Motor neuron (in vitro differentiated cells): Measurements from ENCODE around the gene VEPH1. TPM values are rescaled to one million over a fixed set of nuclear protein-coding genes. Genes with fewer than 3 reads are reported as not detected.
A peak's percentile ranks its signal among the peaks of the same experiment; 100 is the strongest.

Source experiments
- ATAC-seq, 8 experiments: fragments of 200-7000 bp; cut with Tn5 transposase; replicated peaks in 6 of 8; 2 replicates each; pipeline ENCODE4 v1.8.0; 2021; ENCODE audit warnings: mild to moderate bottlenecking in 8 of 8, moderate library complexity in 8 of 8
- H3K27ac ChIP-seq, 2 donors: fragments of 250-450 bp; sonication (Bioruptor Pico); 2 replicates each; pipeline ENCODE4 v1.9.0; 2021; ENCODE audit warnings: antibody characterized with exemption in 2 of 2, mild to moderate bottlenecking in 2 of 2, moderate library complexity in 1 of 2
- H3K4me1 ChIP-seq, 2 donors: fragments of 250-450 bp; sonication (Bioruptor Pico); replicated peaks in 1 of 2; 2 replicates each; pipeline ENCODE4 v1.6.1; 2021; ENCODE audit warnings: antibody characterized with exemption in 2 of 2, mild to moderate bottlenecking in 2 of 2, moderate library complexity in 1 of 2
- H3K4me3 ChIP-seq, 5 donors: fragments of 250-450 bp; sonication (Bioruptor Pico); 2 replicates each; pipeline ENCODE4 v1.9.0; 2021; ENCODE audit warnings: antibody characterized with exemption in 5 of 5, mild to moderate bottlenecking in 5 of 5, moderate library complexity in 4 of 5
- WGBS, 10 experiments: fragments of 450-650 bp; shearing (Covaris generic); methylation state at CpG; one replicate each; pipeline ENCODE4 v1.0.0; 2022; 5-methylcytosine and 5-hydroxymethylcytosine counted together
- in situ Hi-C, 9 experiments: fragments of 400-800 bp; cut with MboI; loops; one replicate each; pipeline ENCODE4 v1.15.0; 2021; ENCODE audit warnings: low sequenced_read_pairs in 9 of 9, low pct_unique_long_range_greater_than_20kb in 2 of 9; ENCODE audit not compliant: unreplicated experiment in 9 of 9
- total RNA-seq, 8 experiments: library from RNA; unstranded; fragments of 300-600 nt; gene quantifications; 2 replicates each; pipeline versions ENCODE4 v1.2.3 to v1.2.4, GENCODE V29; 2022

Gene VEPH1
- total RNA-seq, 8 experiments from 2014 or later = 0.42 to 7.1 (median 3.7) TPM

GRCh38 chr3:157460253-157460652, 43.0 kb downstream of the VEPH1 start:
- peak in 3 of 8 experiments; percentile 37 to 93 (median 44) for ATAC-seq
- Histone ChIP-seq H3K27ac (no peak overlapping the region), H3K4me3 (no peak overlapping the region), H3K4me1 (no peaks in the 10 kb centered on the region)
- in situ Hi-C loops = no loop called here
- WGBS, 10 experiments = 0 to 100% (median 83%) methylated on average over 1 to 2 of the region's 2 CpGs; no CpG with 5 or more reads in 1 of the 10 experiments

GRCh38 chr3:157459706-157460105, 43.5 kb downstream of the VEPH1 start:
- H3K27ac ChIP-seq = no peak overlapping the region
- no peak overlapping the region for H3K4me3 ChIP-seq
- in situ Hi-C loops = no loop called here
- ATAC-seq = no peak
- 64 to 100% (median 97%) methylated on average over 1 to 2 of the region's 2 CpGs for WGBS, 10 experiments
- H3K4me1 ChIP-seq = no peaks in the 10 kb centered on the region

- 25 to 100% (median 83%) methylated on average over 1 of the region's 1 CpG; no CpG with 5 or more reads in 1 of the 10 experiments for WGBS, 10 experiments
- ATAC-seq = no peak
- Histone ChIP-seq H3K4me3 (no peak overlapping the region), H3K27ac (no peak overlapping the region), H3K4me1 (no peaks in the 10 kb centered on the region)
- in situ Hi-C loops = no loop called here
These were observed 49.4 kb downstream of the VEPH1 start for GRCh38 chr3:157453824-157454223.

- WGBS, 10 experiments = 48 to 94% (median 78%) methylated on average over 1 to 3 of the region's 3 CpGs; no CpG with 5 or more reads in 1 of the 10 experiments
- no peak overlapping the region for H3K27ac ChIP-seq
- no peaks in the 10 kb centered on the region for H3K4me1 ChIP-seq
- in situ Hi-C loops = no loop called here
- H3K4me3 ChIP-seq = no peak overlapping the region
- no peak for ATAC-seq
These were observed 51.1 kb downstream of the VEPH1 start for GRCh38 chr3:157452097-157452496.

GRCh38 chr3:157447026-157447694, 56.1 kb downstream of the VEPH1 start:
- Histone ChIP-seq H3K27ac (no peak overlapping the region), H3K4me1 (no peaks in the 10 kb centered on the region), H3K4me3 (no peak overlapping the region)
- WGBS, 10 experiments = 0 to 93% (median 74%) methylated on average over 1 to 3 of the region's 3 CpGs; no CpG with 5 or more reads in 1 of the 10 experiments
- ATAC-seq = peak in 3 of 8 experiments; percentile 55 to 72 (median 68)
- in situ Hi-C loops = no loop called here

GRCh38 chr3:157445857-157446256, 57.4 kb downstream of the VEPH1 start:
- 82 to 100% (median 100%) methylated on average over 1 of the region's 1 CpG; no CpG with 5 or more reads in 5 of the 10 experiments for WGBS, 10 experiments
- Histone ChIP-seq H3K4me3 (no peak overlapping the region), H3K27ac (no peak overlapping the region), H3K4me1 (no peaks in the 10 kb centered on the region)
- no peak for ATAC-seq
- in situ Hi-C loops = no loop called here

- ATAC-seq = no peak
- H3K4me3 ChIP-seq = no peak overlapping the region
- WGBS, 10 experiments = 13 to 100% (median 76%) methylated on average over 1 of the region's 1 CpG; no CpG with 5 or more reads in 2 of the 10 experiments
- no peaks in the 10 kb centered on the region for H3K4me1 ChIP-seq
- no peak overlapping the region for H3K27ac ChIP-seq
- in situ Hi-C loops = no loop called here
These were observed 58.4 kb downstream of the VEPH1 start for GRCh38 chr3:157444797-157445184.

GRCh38 chr3:157443905-157444796, 59.1 kb downstream of the VEPH1 start:
- 0 to 100% (median 88%) methylated on average over 1 to 3 of the region's 3 CpGs for WGBS, 10 experiments
- in situ Hi-C loops = no loop called here
- no peak for ATAC-seq
- H3K27ac ChIP-seq = no peak overlapping the region
- no peak overlapping the region for H3K4me3 ChIP-seq
- H3K4me1 ChIP-seq = no peaks in the 10 kb centered on the region

GRCh38 chr3:157442729-157443128, 60.5 kb downstream of the VEPH1 start:
- peak in 1 of 8 experiments; percentile 51 for ATAC-seq

GRCh38 chr3:157441102-157441624, 62.1 kb downstream of the VEPH1 start:
- WGBS, 10 experiments = 86 to 100% (median 100%) methylated on average over 1 to 2 of the region's 2 CpGs; no CpG with 5 or more reads in 3 of the 10 experiments
- no peak overlapping the region for H3K27ac ChIP-seq
- in situ Hi-C loops = no loop called here
- H3K4me3 ChIP-seq = no peak overlapping the region
- no peak for ATAC-seq
- peaks cover 0 to 3% of the 10 kb centered on the region in 2 donors for H3K4me1 ChIP-seq

More at GRCh38 chr3:157442729-157443128, 60.5 kb downstream of the VEPH1 start:
- Histone ChIP-seq H3K27ac (no peak overlapping the region), H3K4me3 (no peak overlapping the region), H3K4me1 (no peaks in the 10 kb centered on the region)
- in situ Hi-C loops = no loop called here
- WGBS, 10 experiments = 0 to 100% (median 80%) methylated on average over 1 to 2 of the region's 2 CpGs; no CpG with 5 or more reads in 3 of the 10 experiments

- in situ Hi-C loops = no loop called here
- peak overlapping the region; percentile 43 to 56 (median 51) for H3K4me3 ChIP-seq
- WGBS, 10 experiments = 0 to 5% (median 0%) methylated on average over 2 to 11 of the region's 22 CpGs; no CpG with 5 or more reads in 4 of the 10 experiments
- ATAC-seq = no peak
- peaks cover 0 to 3% of the 10 kb centered on the region in 2 donors for H3K4me1 ChIP-seq
- H3K27ac ChIP-seq = peak overlapping the region; percentile 31 to 75
These were observed 65.0 kb downstream of the VEPH1 start for GRCh38 chr3:157438194-157438730.

GRCh38 chr3:157436583-157437291, 66.5 kb downstream of the VEPH1 start, which contains the start of gene PTX3:
Gene PTX3, plus strand, starts transcription at chr3:157436850. Its CDS starts 84 bp downstream, at chr3:157436934.
- H3K4me1 ChIP-seq = peaks cover 0 to 3% of the 10 kb centered on the region in 2 donors
- in situ Hi-C loops = no loop called here
- peak within 1 kb of the TSS; percentile 43 to 56 (median 51) for H3K4me3 ChIP-seq
- ATAC-seq = peak in 7 of 8 experiments; percentile 14 to 43 (median 23)
- peak within 1 kb of the TSS; percentile 69 to 75 for H3K27ac ChIP-seq
- WGBS, 10 experiments = 0 to 28% (median 6%) methylated on average over 2 to 9 of the region's 15 CpGs; no CpG with 5 or more reads in 1 of the 10 experiments
